Measurements from ENCODE around the gene PLAU.

- peak; percentile 37 to 76 for TF ChIP-seq POLR2A (IDR thresholded peaks at IDR 0.05)
- TF ChIP-seq CTCF (IDR thresholded peaks at IDR 0.05 in 4 of 5, conservative IDR thresholded peaks at IDR 0.05 in 1 of 5), result no peak
Observed at GRCh38 chr10:73874267-73875138, 36.4 kb upstream of the PLAU start, which contains the start of gene CAMK2G.

Measured in gastrocnemius medialis (tissue), 4 donors.